Mesenchymal stem cell (in vitro differentiated cells and primary cell): ENCODE data around the gene NUDT8.
"Not testable (repeated sequence)": the region's sequence is repeated elsewhere in the genome, so short reads cannot be mapped to it uniquely, and the experiment has no call there.

ENCODE experiments used
- DNase-seq: peaks from one replicate; pipeline ENCODE4 v3.0.0-alpha.2; 2013
- H2AFZ ChIP-seq: one replicate; pipeline ENCODE4 v1.6.1; 2013; ENCODE audit warnings: low read depth, mild to moderate bottlenecking, control low read depth, inconsistent platforms, low read length, moderate library complexity
- H2AK5ac ChIP-seq: 2 replicates; pipeline ENCODE4 v1.6.1; 2013; ENCODE audit warnings: low read length, moderate library complexity, mild to moderate bottlenecking, inconsistent platforms; ENCODE audit not compliant: severe bottlenecking
- H2BK120ac ChIP-seq: one replicate; pipeline ENCODE4 v1.6.1; 2013; ENCODE audit warnings: low read depth, mild to moderate bottlenecking, inconsistent platforms, low read length, moderate library complexity
- H2BK12ac ChIP-seq, 2 experiments: one replicate each; pipeline ENCODE4 v1.6.1; 2013; ENCODE audit warnings: inconsistent platforms in 2 of 2, low read length in 2 of 2, mild to moderate bottlenecking in 2 of 2, moderate library complexity in 2 of 2, control low read depth in 1 of 2
- H2BK15ac ChIP-seq: one replicate; pipeline ENCODE4 v1.6.1; 2013; ENCODE audit warnings: mild to moderate bottlenecking, low read depth, inconsistent platforms; ENCODE audit not compliant: poor library complexity, severe bottlenecking
- H2BK5ac ChIP-seq: 2 replicates; pipeline ENCODE4 v1.6.1; 2013; ENCODE audit warnings: low read depth, mild to moderate bottlenecking, low read length, control low read depth, inconsistent platforms; ENCODE audit not compliant: poor library complexity, severe bottlenecking
- H3K14ac ChIP-seq, 2 experiments: one replicate each; pipeline ENCODE4 v1.6.1; 2013; ENCODE audit warnings: inconsistent platforms in 2 of 2, low read length in 2 of 2, control low read depth in 1 of 2, mild to moderate bottlenecking in 1 of 2, moderate library complexity in 1 of 2
- H3K18ac ChIP-seq, 2 experiments: one replicate each; pipeline ENCODE4 v1.6.1; 2013; ENCODE audit warnings: inconsistent platforms in 2 of 2, low read length in 2 of 2, control low read depth in 1 of 2, low read depth in 1 of 2, mild to moderate bottlenecking in 1 of 2
- H3K23ac ChIP-seq, 2 experiments: one replicate each; pipeline ENCODE4 v1.6.1; 2013; ENCODE audit warnings: inconsistent platforms in 2 of 2, low read length in 2 of 2, mild to moderate bottlenecking in 2 of 2, moderate library complexity in 2 of 2, control low read depth in 1 of 2
- H3K27ac ChIP-seq: 2 replicates; pipeline ENCODE4 v1.5.1; 2013; ENCODE audit warnings: mild to moderate bottlenecking, moderate library complexity, low read length, control low read depth, inconsistent platforms; ENCODE audit not compliant: poor library complexity, severe bottlenecking
- H3K27me3 ChIP-seq, 2 experiments: 2 replicates each; pipeline versions ENCODE4 v1.6.1 to v1.7.0; 2013; ENCODE audit warnings: low read length in 2 of 2, mild to moderate bottlenecking in 2 of 2, moderate library complexity in 2 of 2, control low read depth in 1 of 2, inconsistent platforms in 1 of 2; ENCODE audit not compliant: control insufficient read depth in 1 of 2, insufficient read depth in 1 of 2
- H3K36me3 ChIP-seq, 2 experiments: 2 replicates each; pipeline versions ENCODE4 v1.6.1 to v1.7.0; 2013; ENCODE audit warnings: low read length in 2 of 2, control low read depth in 1 of 2, inconsistent platforms in 1 of 2, low read depth in 1 of 2, mild to moderate bottlenecking in 1 of 2; ENCODE audit not compliant: insufficient read depth in 2 of 2, control insufficient read depth in 1 of 2
- H3K4ac ChIP-seq, 2 experiments: one replicate each; pipeline ENCODE4 v1.6.1; 2013; ENCODE audit warnings: inconsistent platforms in 2 of 2, low read length in 2 of 2, mild to moderate bottlenecking in 2 of 2, moderate library complexity in 2 of 2, control low read depth in 1 of 2, low read depth in 1 of 2
- H3K4me1 ChIP-seq: 2 replicates; pipeline ENCODE4 v1.6.1; 2013; ENCODE audit warnings: low read depth, low read length, control low read depth; ENCODE audit not compliant: control insufficient read depth, insufficient read depth
- H3K4me2 ChIP-seq: 2 replicates; pipeline ENCODE4 v1.6.1; 2013; ENCODE audit warnings: low read length, mild to moderate bottlenecking, inconsistent platforms; ENCODE audit not compliant: poor library complexity, severe bottlenecking
- H3K4me3 ChIP-seq, 2 experiments: 2 replicates each; pipeline versions ENCODE4 v1.5.1 to v1.7.0; 2013; ENCODE audit warnings: low read length in 2 of 2, mild to moderate bottlenecking in 2 of 2, control low read depth in 1 of 2, low read depth in 1 of 2; ENCODE audit not compliant: insufficient read depth in 1 of 2
- H3K79me1 ChIP-seq: replicated peaks from 2 replicates; pipeline ENCODE4 v1.6.1; 2013; ENCODE audit warnings: mild to moderate bottlenecking, control low read depth, low read length, inconsistent platforms; ENCODE audit not compliant: poor library complexity, severe bottlenecking
- H3K9ac ChIP-seq: 2 replicates; pipeline ENCODE4 v1.7.0; 2013; ENCODE audit warnings: mild to moderate bottlenecking, low read length, moderate library complexity
- H3K9me3 ChIP-seq: 2 replicates; pipeline ENCODE4 v1.7.0; 2013; ENCODE audit warnings: mild to moderate bottlenecking, low read length; ENCODE audit not compliant: control insufficient read depth
- H4K8ac ChIP-seq: one replicate; pipeline ENCODE4 v1.6.1; 2013; ENCODE audit warnings: inconsistent platforms, mild to moderate bottlenecking, low read length, moderate library complexity
- H4K91ac ChIP-seq: one replicate; pipeline ENCODE4 v1.6.1; 2013; ENCODE audit warnings: mild to moderate bottlenecking, low read length, inconsistent platforms
- WGBS: methylation state at CpG from one replicate; pipeline ENCODE4 v1.1.7; 2013; ENCODE audit warnings: mixed read lengths; 5-methylcytosine and 5-hydroxymethylcytosine counted together

The NUDT8 gene

GRCh38 chr11:67627812-67628624, 1.7 kb downstream of the NUDT8 start:
- no peak overlapping the region for H3K9ac ChIP-seq
- no peak overlapping the region for H2BK15ac ChIP-seq
- 91% methylated on average over 12 of the region's 15 CpGs for WGBS
- H3K14ac ChIP-seq, result no peak overlapping the region
- no peak overlapping the region for H2AK5ac ChIP-seq
- H3K4ac ChIP-seq, result no peak overlapping the region
- H3K27me3 ChIP-seq, result no peaks in the 10 kb centered on the region
- DNase-seq, result no peak
- H3K27ac ChIP-seq, result no peak overlapping the region
- no peak overlapping the region for H3K23ac ChIP-seq
- H3K36me3 ChIP-seq, result peaks cover 0 to 20% of the 10 kb centered on the region in 2 experiments
- H2AFZ ChIP-seq, result no peak overlapping the region
- no peak overlapping the region for H3K4me3 ChIP-seq
- H2BK120ac ChIP-seq, result no peak overlapping the region
- no peaks in the 10 kb centered on the region for H3K79me1 ChIP-seq
- H3K9me3 ChIP-seq, result no peaks in the 10 kb centered on the region
- no peak overlapping the region for H2BK5ac ChIP-seq
- H3K4me2 ChIP-seq, result no peak overlapping the region
- peaks cover 21% of the 10 kb centered on the region for H3K4me1 ChIP-seq
- no peak overlapping the region for H3K18ac ChIP-seq
- no peak overlapping the region for H2BK12ac ChIP-seq
- H4K8ac ChIP-seq, result no peak overlapping the region
- no peak overlapping the region for H4K91ac ChIP-seq

GRCh38 chr11:67627441-67627811, 2.3 kb downstream of the NUDT8 start:
- Histone ChIP-seq H3K27me3 (no peaks in the 10 kb centered on the region), H2BK12ac (no peak overlapping the region), H3K79me1 (no peaks in the 10 kb centered on the region), H2BK15ac (no peak overlapping the region), H4K8ac (no peak overlapping the region), H2AFZ (no peak overlapping the region), H3K36me3 (peaks cover 0 to 20% of the 10 kb centered on the region in 2 experiments), H4K91ac (no peak overlapping the region), H3K18ac (no peak overlapping the region), H3K4me2 (no peak overlapping the region), H3K4me1 (peaks cover 21% of the 10 kb centered on the region), H3K4me3 (no peak overlapping the region), H2BK5ac (no peak overlapping the region), H3K4ac (no peak overlapping the region), H3K14ac (no peak overlapping the region), H3K27ac (no peak overlapping the region), H2AK5ac (no peak overlapping the region), H3K9ac (no peak overlapping the region), H3K9me3 (no peaks in the 10 kb centered on the region), H2BK120ac (no peak overlapping the region), H3K23ac (no peak overlapping the region)
- DNase-seq, result no peak
- WGBS, result 94% methylated on average over 6 of the region's 6 CpGs

GRCh38 chr11:67626970-67627369, 2.8 kb downstream of the NUDT8 start:
- DNase-seq, result no peak
- H3K4me2 ChIP-seq, result no peak overlapping the region

GRCh38 chr11:67626131-67626833, 3.5 kb downstream of the NUDT8 start:
- WGBS, result 95% methylated on average over 10 of the region's 10 CpGs
- not testable (repeated sequence) for H3K14ac ChIP-seq, H3K18ac ChIP-seq, H4K91ac ChIP-seq, H3K9me3 ChIP-seq, H4K8ac ChIP-seq, H2AK5ac ChIP-seq, H3K27ac ChIP-seq, H3K23ac ChIP-seq, H2BK12ac ChIP-seq, H3K9ac ChIP-seq, H2AFZ ChIP-seq, H3K4me2 ChIP-seq, H3K27me3 ChIP-seq, DNase-seq, H2BK15ac ChIP-seq, H2BK120ac ChIP-seq, H2BK5ac ChIP-seq, H3K79me1 ChIP-seq, H3K4ac ChIP-seq, H3K4me3 ChIP-seq
- Histone ChIP-seq H3K36me3 (peaks cover 0 to 20% of the 10 kb centered on the region in 2 experiments), H3K4me1 (peaks cover 21% of the 10 kb centered on the region)

More at GRCh38 chr11:67626970-67627369, 2.8 kb downstream of the NUDT8 start:
- WGBS, result 72% methylated on average over 6 of the region's 10 CpGs
- Histone ChIP-seq H4K91ac (no peak overlapping the region), H2BK12ac (no peak overlapping the region), H3K9ac (no peak overlapping the region), H3K36me3 (peaks cover 0 to 20% of the 10 kb centered on the region in 2 experiments), H3K4ac (no peak overlapping the region), H2BK5ac (no peak overlapping the region), H2AK5ac (no peak overlapping the region), H3K18ac (no peak overlapping the region), H2BK120ac (no peak overlapping the region), H2BK15ac (no peak overlapping the region), H4K8ac (no peak overlapping the region), H3K4me3 (no peak overlapping the region), H3K9me3 (no peaks in the 10 kb centered on the region), H3K23ac (no peak overlapping the region), H3K27ac (no peak overlapping the region), H3K79me1 (no peaks in the 10 kb centered on the region), H3K27me3 (no peaks in the 10 kb centered on the region), H3K4me1 (peaks cover 21% of the 10 kb centered on the region), H2AFZ (no peak overlapping the region), H3K14ac (no peak overlapping the region)
